ENCODE results near the gene KLHL22. TPM values are rescaled to one million over a fixed set of nuclear protein-coding genes. Genes with fewer than 3 reads are reported as not detected.

Gene KLHL22
- total and polyA plus RNA-seq, 2 donors (not counting 3 experiments of a cell fraction or from before 2014, with no cell fraction given), result 24.2 to 33.6 TPM

DNA sequence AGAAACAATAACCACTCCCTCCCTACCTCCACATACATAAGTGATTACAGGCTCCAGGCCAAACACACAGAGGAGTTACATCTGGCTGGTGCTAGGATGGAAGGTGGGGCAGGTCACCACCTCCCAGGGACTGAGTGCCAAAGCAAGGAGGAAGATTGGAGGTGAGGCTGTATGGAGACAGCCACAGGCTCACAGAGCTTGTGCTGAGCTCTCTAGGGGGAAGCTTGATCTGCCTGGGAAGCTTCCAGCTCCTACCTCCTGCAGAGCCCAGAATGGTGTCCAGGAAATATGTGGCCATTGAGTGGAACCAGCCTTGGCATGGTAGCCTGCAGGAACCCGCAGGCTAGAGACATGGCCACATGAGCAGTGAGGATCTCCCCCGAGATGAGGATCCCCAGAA, 8.2 kb upstream of the KLHL22 start:
- TF ChIP-seq MYC (IDR thresholded peaks at IDR 0.05; ENCODE audit: low read depth, low read length) (no peak), EZH2 (IDR thresholded peaks at IDR 0.05; ENCODE audit: borderline replicate concordance, low read depth, low read length, severe bottlenecking) (no peak), POLR2A (IDR thresholded peaks at IDR 0.05; ENCODE audit: low read depth, low read length) (no peak), GATA2 (IDR thresholded peaks at IDR 0.05; ENCODE audit: insufficient read depth, insufficient read length, low read depth, low read length) (no peak), MAX (IDR thresholded peaks at IDR 0.05; ENCODE audit: insufficient read depth, insufficient read length) (no peak), POLR2AphosphoS5 (IDR thresholded peaks at IDR 0.05; ENCODE audit: insufficient read depth, low read depth, low read length) (no peak), FOS (IDR thresholded peaks at IDR 0.05; ENCODE audit: borderline replicate concordance, insufficient read depth, low read length) (no peak), JUN (IDR thresholded peaks at IDR 0.05; ENCODE audit: borderline replicate concordance, insufficient read depth, insufficient read length, low read depth) (no peak)
- TF ChIP-seq, protein P1, sequence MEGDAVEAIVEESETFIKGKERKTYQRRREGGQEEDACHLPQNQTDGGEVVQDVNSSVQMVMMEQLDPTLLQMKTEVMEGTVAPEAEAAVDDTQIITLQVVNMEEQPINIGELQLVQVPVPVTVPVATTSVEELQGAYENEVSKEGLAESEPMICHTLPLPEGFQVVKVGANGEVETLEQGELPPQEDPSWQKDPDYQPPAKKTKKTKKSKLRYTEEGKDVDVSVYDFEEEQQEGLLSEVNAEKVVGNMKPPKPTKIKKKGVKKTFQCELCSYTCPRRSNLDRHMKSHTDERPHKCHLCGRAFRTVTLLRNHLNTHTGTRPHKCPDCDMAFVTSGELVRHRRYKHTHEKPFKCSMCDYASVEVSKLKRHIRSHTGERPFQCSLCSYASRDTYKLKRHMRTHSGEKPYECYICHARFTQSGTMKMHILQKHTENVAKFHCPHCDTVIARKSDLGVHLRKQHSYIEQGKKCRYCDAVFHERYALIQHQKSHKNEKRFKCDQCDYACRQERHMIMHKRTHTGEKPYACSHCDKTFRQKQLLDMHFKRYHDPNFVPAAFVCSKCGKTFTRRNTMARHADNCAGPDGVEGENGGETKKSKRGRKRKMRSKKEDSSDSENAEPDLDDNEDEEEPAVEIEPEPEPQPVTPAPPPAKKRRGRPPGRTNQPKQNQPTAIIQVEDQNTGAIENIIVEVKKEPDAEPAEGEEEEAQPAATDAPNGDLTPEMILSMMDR (IDR thresholded peaks at IDR 0.05; ENCODE audit: extremely low read depth in 1 of 2, insufficient read depth in 1 of 2, low read depth in 1 of 2, low read length in 2 of 2), result no peak
- no peak overlapping the region for H3K27ac ChIP-seq (ENCODE audit: insufficient read depth, low read depth, low read length)
- ChIA-PET CTCF (no interaction called here), POLR2A (interaction anchor here (0.6 kb wide), 1 partner anchor 22 kb away, joined by 7 read pairs; no protein-coding TSS in a partner anchor)
- H3K9me3 ChIP-seq (replicated peaks; ENCODE audit: control insufficient read depth, insufficient read depth, low read length), result no peaks in the 10 kb centered on the region
- intact Hi-C loops (cut with micrococcal nuclease), result no loop called here
- dilution Hi-C loops (cut with MboI; ENCODE audit: extremely low pct_ligation_motif_present, low sequenced_read_pairs), result no loop called here
- H3K36me3 ChIP-seq (ENCODE audit: control insufficient read depth in 2 of 2, extremely low read depth in 1 of 2, insufficient read depth in 2 of 2, low read length in 2 of 2), result no peaks in the 10 kb centered on the region
- H3K4me1 ChIP-seq (ENCODE audit: control insufficient read depth, extremely low read depth, insufficient read depth, low read length), result peaks cover 12% of the 10 kb centered on the region
- H3K79me2 ChIP-seq (ENCODE audit: control insufficient read depth, insufficient read depth, low read length), result peaks cover 14% of the 10 kb centered on the region
- H3K27me3 ChIP-seq (ENCODE audit: control insufficient read depth in 2 of 2, insufficient read depth in 2 of 2, low read length in 2 of 2), result no peaks in the 10 kb centered on the region
- FAIRE-seq, result no peak
- H3K4me3 ChIP-seq (replicated peaks in 1 of 3; ENCODE audit: insufficient read depth in 1 of 3, low read depth in 1 of 3, low read length in 3 of 3), result no peak overlapping the region
- no peak overlapping the region for H3K9ac ChIP-seq (replicated peaks; ENCODE audit: extremely low read depth, insufficient read depth, low read length)
- H2AFZ ChIP-seq (ENCODE audit: low read depth, low read length), result no peak overlapping the region
- no peaks in the 10 kb centered on the region for H4K20me1 ChIP-seq (replicated peaks; ENCODE audit: control insufficient read depth, extremely low read depth, insufficient read depth, low read length)
- DNase-seq (ENCODE audit: low read depth, low spot score), result no peak
- BruUV-seq (replicated peaks), result no TSS peak
- H3K4me2 ChIP-seq (ENCODE audit: insufficient read depth, low read length), result no peak overlapping the region
- no peaks in the 10 kb centered on the region for H3K9me1 ChIP-seq (replicated peaks; ENCODE audit: control insufficient read depth, extremely low read depth, insufficient read depth, low read length)

All from endothelial cell of umbilical vein (primary cell).